ENCODE measurements around the gene KCNJ1. TPM values are rescaled to one million over a fixed set of nuclear protein-coding genes. Genes with fewer than 3 reads are reported as not detected.

The KCNJ1 gene
- total and polyA plus RNA-seq, 10 of the 15 experiments (the other 5 are each of a cell fraction or from before 2014, with no cell fraction given) = not detected

GRCh38 chr11:128802358-128802981 lies 64.6 kb downstream of the KCNJ1 start:
- no peak overlapping the region for H3K9ac ChIP-seq (ENCODE audit: control insufficient read depth, insufficient read depth, low read length)
- POLR2A ChIA-PET = no interaction called here
- no peak overlapping the region for H3K4me2 ChIP-seq (ENCODE audit: control insufficient read depth, insufficient read depth)
- CTCF ChIA-PET = interaction anchor here (0.7 to 1.3 kb wide), 5 partner anchors 10 to 298 kb away, joined by 3 to 8 read pairs (median 4); no protein-coding TSS in a partner anchor
- TF ChIP-seq JUNB (IDR thresholded peaks at IDR 0.05) = no peak
- peak; percentile 25; the same call in 1 of the 2 replicates for TF ChIP-seq RAD21 (IDR thresholded peaks at IDR 0.05; ENCODE audit: insufficient read depth, low read depth, low read length)
- TF ChIP-seq CTCF (IDR thresholded peaks at IDR 0.05 in 2 of 3, conservative IDR thresholded peaks at IDR 0.05 in 1 of 3; ENCODE audit: control insufficient read depth in 2 of 3, extremely low read depth in 1 of 3, insufficient read depth in 1 of 3, low read depth in 3 of 3, low read length in 3 of 3) = peak; percentile 17 to 35 (median 25); a peak in 3 of 6 replicates
- peak; percentile 58; the same call in 1 of the 2 replicates for TF ChIP-seq SPI1 (IDR thresholded peaks at IDR 0.05; ENCODE audit: borderline replicate concordance, insufficient read depth, low read depth, low read length)
- peaks cover 4% of the 10 kb centered on the region for H4K20me1 ChIP-seq (ENCODE audit: control insufficient read depth, insufficient read depth)
- no peak overlapping the region for H3K27ac ChIP-seq (ENCODE audit: control insufficient read depth, insufficient read depth)
- H3K9me3 ChIP-seq (replicated peaks; ENCODE audit: control insufficient read depth, insufficient read depth, low read length) = no peaks in the 10 kb centered on the region
- ATAC-seq (peak; percentile 73), DNase-seq (ENCODE audit: low read depth, low spot score) (no peak), FAIRE-seq (no peak)
- no peak overlapping the region for H2AFZ ChIP-seq (ENCODE audit: control insufficient read depth, low read depth, low read length)
- in situ Hi-C loops (cut with MboI) (no loop called here), intact Hi-C loops (cut with micrococcal nuclease; ENCODE audit: unreplicated experiment) (no loop called here)
- H3K27me3 ChIP-seq (replicated peaks in 1 of 2; ENCODE audit: control insufficient read depth in 2 of 2, insufficient read depth in 2 of 2, low read length in 1 of 2) = no peaks in the 10 kb centered on the region
- 60% methylated on average over 4 of the region's 4 CpGs for WGBS (ENCODE audit: insufficient coverage, insufficient replicate concordance, low lambda C conversion rate, missing lambda C conversion rate)
- SMC1A ChIA-PET (ENCODE audit: uncharacterized antibody, unreplicated experiment) = interaction anchor here (1.0 to 1.6 kb wide), 4 partner anchors 28 to 630 kb away, joined by 3 to 5 read pairs (median 4); no protein-coding TSS in a partner anchor
- H3K79me2 ChIP-seq (ENCODE audit: control insufficient read depth, insufficient read depth, low read length) = no peaks in the 10 kb centered on the region
- no peak overlapping the region for H3K4me3 ChIP-seq
- RAD21 ChIA-PET (ENCODE audit: unreplicated experiment) = interaction anchor here (1.1 to 1.9 kb wide), 2 partner anchors 28 to 173 kb away, joined by 3 to 4 read pairs; no protein-coding TSS in a partner anchor
- no peaks in the 10 kb centered on the region for H3K4me1 ChIP-seq (ENCODE audit: control insufficient read depth, insufficient read depth, low read length)
- no TSS peak for BruUV-seq (replicated peaks)
- peaks cover 6 to 31% of the 10 kb centered on the region in 2 experiments for H3K36me3 ChIP-seq (ENCODE audit: control insufficient read depth in 2 of 2, insufficient read depth in 2 of 2, low read length in 1 of 2)

All from GM12878 (cell line).